HG03175 (cell line): ENCODE results near the gene PTPN23.
A peak's percentile ranks its signal among the peaks of the same experiment; 100 is the strongest.

Experiments
- ATAC-seq: cut with Tn5 transposase; IDR thresholded peaks from one replicate; pipeline ENCODE4 v1.9.1; 2021; ENCODE audit warnings: mild to moderate bottlenecking, moderate library complexity; ENCODE audit not compliant: unreplicated experiment

The PTPN23 gene

GRCh38 chr3:47419083-47420043, 38.5 kb downstream of the PTPN23 start:
- no peak for ATAC-seq

GRCh38 chr3:47420044-47420430, 39.2 kb downstream of the PTPN23 start:
- ATAC-seq: no peak

GRCh38 chr3:47420511-47421484, 40.0 kb downstream of the PTPN23 start:
- peak; percentile 81 for ATAC-seq

DNA sequence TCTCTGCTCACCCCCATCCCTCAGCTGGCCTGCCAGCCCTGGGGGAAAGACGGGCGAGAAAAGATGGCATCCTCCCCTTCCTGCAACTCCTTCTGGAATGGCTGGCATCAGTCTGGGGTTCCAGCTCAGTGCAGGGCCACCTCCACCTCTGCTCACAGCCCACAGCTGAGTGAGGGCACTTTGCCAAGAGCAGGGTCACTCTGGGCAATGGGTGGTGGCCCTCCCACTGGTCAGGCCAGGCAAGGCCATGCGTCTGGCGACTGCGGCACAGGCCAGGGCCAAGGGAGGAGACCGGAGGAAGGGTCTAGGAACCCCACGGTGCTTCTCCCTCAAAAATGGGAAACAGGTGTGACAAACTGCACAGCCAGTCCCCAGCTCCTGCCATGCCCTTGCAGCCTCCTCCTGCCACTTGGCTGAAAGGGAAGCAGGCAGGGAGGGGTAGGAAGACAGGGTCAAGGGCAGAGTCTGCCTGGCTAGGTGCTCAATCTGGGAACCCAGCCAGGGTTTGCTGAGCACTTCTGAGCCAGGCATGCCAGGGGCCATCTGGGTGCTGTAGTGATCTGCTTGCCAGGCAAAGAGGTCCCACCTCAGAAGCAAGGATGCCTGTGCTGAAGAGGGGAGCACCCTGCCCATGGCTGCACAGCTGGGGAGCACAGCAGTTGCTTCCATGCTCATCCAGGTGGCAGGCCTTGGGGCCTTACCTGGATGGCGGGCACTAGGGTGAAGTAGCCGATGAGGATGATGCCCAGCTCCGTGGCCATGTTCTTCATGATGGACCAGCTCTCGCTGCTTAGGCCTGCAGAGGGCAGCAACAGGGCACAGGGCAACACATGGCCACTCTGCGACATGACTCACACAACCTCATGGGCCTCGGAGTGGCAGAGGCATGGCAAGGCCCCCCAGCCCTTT, 41.2 kb downstream of the PTPN23 start:
- no peak for ATAC-seq

- no peak for ATAC-seq
These were observed 41.9 kb downstream of the PTPN23 start for GRCh38 chr3:47422743-47423142.

- no peak for ATAC-seq
These were observed 42.8 kb downstream of the PTPN23 start for GRCh38 chr3:47423548-47424145.

DNA sequence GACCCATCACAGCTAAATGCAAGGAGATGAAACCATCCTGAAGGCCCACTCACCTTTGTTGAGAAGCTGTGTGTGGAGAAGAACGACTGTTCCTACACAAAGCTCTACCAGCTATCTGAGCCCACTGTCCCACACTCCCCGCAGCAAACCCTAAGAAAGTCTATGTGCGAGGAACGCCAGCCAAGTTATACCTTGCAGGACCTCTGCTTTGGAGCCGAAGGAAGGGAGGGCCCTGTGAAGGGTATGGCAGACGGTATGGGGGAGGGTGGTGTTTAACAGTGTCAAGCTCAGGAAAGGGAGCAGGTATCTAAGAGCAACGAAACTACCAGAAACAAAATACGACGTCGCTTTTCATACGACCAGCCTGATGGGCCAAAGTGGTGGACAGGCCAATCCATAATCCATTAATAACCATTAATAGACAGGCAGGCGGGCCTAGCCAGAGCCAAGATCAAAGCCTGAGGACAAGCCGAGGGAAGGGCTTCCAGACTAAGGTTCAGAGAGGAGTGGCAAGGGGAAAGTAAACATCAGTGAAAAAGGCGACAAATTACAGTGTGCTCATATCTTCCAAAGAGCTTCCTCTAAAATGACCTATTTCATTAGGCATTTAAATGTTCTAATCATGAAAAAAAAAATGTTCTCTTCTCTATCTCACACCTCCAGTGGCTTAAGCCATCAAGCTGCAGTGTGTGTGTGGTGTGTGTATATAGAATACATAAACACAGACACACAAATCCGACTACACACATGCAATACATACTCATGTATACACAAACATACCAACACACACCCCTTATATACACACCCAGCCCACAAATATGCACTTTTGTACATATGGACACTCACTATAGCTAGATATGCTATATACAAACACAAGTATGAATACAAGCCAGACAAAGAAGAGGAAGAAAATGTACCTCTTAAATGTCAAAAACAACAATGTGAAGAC, 43.9 kb downstream of the PTPN23 start:
- ATAC-seq: no peak

DNA sequence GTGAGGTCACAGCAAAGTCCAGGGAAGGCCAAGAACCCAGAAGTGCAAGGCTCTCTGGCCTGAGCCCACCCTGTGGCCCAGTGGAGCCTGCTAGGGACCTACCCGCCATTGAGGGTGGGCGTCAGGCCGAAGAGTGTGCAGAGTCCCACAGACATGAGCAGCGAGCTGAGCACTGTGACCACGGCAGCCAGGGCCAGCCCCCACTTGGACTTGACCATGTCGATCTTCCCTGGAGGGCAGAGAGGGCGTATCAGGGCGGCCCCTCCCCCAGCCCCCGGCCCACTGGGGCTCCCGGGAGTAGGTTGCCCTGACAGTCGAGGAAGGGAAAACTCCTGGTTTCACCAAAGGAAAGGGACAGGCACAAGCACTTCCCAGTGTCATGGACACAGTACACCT, 44.6 kb downstream of the PTPN23 start:
- no peak for ATAC-seq

DNA sequence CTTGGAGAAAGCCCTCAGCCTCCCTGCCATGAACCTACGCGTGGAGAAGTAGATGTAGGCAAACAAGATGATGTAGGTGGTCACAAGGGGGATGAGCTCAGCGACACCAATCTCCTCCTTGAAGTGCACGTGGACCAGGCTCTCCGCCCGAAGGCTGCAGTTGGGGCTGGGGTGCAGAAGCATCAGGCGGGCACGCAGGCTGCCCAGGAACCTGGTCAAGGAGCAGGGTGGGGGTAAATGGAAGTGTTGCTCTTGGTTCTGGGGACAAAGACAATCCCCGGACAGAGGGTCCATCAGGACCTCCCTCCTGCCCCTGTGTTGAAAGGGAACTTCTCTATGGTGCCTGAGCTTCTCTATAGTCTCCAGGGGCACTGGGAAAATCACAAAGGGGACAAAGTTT, 45.1 kb downstream of the PTPN23 start:
- no peak for ATAC-seq

GRCh38 chr3:47427866-47428265, 47.0 kb downstream of the PTPN23 start:
- no peak for ATAC-seq

DNA sequence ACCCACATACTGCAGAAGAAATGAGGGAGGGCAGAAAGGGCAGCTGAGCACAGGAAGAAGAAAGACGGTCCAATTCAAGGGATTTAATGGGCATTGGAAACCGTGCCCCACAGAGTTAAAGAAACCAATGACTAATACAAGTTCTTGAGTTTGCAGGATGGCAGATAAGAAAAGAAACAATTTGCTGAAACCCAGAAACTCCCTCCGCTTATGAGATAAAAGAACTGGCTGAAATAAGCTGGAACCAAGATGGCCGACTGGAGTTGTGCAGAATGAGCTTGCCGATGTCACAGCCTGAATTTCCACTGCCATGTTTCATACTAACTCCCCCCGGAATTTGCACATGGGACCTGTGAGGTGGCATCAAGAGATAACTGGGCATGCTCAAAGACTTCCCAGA, 47.8 kb downstream of the PTPN23 start:
- no peak for ATAC-seq

DNA sequence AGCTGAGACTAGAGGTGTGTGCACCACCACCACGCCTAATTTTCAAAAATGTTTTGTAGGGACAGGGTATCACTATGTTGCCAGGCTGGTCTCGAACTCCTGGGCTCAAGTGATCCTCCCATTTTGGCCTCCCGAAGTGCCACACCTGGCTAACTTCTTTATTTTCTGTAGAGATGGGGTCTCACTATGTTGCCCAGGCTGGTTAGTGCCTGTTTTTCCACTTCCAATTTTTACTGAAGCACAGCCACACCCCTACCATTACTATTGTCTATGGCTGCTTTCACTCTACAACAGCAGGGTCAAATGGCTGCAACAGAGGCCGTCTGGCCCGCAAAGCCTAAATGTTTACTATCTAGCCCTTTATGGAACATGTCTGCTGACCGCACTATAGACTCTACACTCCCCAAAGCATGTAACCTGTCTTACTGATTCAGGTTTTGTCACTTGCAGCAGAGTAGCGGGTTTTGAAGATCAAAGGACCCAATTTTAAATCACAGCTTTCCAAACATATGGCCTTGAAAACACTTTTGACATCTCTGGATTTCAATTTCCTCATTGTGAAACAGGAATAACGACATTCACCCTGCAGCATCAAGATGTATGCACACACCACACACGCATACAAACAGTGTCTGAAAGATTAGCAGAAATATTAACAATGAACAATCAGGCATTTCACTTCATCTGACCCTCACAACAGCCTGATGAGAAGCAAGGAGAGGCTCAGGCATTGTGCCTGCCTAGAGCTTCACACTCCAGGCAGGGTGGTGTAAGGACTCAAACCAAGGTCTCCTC, 48.9 kb downstream of the PTPN23 start:
- ATAC-seq: no peak

DNA sequence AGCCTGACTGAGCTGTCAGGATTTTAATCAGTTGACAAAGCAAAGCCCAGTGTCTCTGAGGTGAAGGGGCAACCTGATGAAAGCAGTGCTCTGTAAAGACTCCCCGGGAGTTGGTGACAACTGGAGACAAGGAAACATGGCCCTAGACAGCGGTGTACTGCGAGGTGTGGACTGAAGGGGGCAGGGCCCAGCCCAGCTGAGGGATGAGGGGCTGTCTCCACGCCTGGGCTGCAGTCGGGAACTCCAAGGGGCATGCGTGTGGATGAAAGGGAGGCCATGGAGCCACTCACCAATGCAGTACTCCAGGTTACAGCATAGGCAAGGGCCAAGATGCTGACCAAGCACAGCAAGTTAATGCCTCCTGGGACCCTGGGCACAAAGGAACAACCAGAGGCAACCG, 49.8 kb downstream of the PTPN23 start:
- no peak for ATAC-seq

- no peak for ATAC-seq
These were observed 50.4 kb downstream of the PTPN23 start for GRCh38 chr3:47431225-47431624.

GRCh38 chr3:47432673-47433072, 51.9 kb downstream of the PTPN23 start:
- no peak for ATAC-seq

DNA sequence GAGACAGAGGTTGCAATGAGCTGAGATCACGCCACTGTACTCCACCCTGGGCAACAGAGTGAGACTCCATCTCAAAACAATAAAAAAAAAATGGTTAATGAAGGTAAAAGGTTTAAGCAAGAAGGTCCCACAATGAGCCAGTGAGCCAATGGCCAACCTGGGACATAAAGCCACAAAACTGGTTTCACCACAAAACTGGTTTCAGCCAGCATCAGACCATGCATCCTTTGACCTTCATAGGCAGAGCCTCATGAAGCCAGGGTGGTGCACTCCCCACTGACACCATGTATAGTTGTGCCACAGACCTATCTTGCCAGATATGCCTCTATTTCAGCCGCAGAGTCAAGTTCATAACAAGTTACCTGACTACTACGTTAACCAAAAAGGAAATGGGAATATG, 53.0 kb downstream of the PTPN23 start:
- no peak for ATAC-seq

DNA sequence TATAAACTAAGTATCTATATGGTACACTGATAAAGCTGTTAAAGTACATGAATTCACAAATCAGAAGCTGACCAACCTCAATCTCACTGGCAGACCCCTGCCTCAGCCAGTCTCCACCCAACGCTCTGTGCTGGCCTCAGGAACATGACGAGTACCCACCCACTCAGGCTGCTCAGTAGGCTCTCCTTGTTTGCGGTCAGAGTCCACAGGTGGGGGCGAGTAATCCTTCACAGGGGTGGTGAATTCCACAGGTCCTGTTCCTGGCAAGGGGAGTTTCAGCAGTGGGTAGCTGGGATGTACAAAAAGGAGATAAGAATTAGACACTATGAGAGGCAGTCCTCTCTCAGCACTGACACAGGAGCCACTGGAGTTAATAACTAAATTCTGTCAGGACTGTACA, 54.0 kb downstream of the PTPN23 start:
- no peak for ATAC-seq

GRCh38 chr3:47436180-47436579, 55.4 kb downstream of the PTPN23 start:
- ATAC-seq: no peak
